ENCODE results near the gene RAB36.

The RAB36 gene

GRCh38 chr22:23129149-23129548 is 16.1 kb upstream of the RAB36 start:
- no peaks in the 10 kb centered on the region for H3K79me2 ChIP-seq (ENCODE audit: insufficient read depth, low read length)
- no peak overlapping the region for H3K4me2 ChIP-seq (ENCODE audit: low read depth, low read length, poor library complexity, severe bottlenecking)
- no peaks in the 10 kb centered on the region for H3K27me3 ChIP-seq (ENCODE audit: insufficient read depth, low read length, poor library complexity, severe bottlenecking)
- H3F3A ChIP-seq (ENCODE audit: low read depth): no peaks in the 10 kb centered on the region
- no peak overlapping the region for H3K9ac ChIP-seq (ENCODE audit: low read depth, low read length, poor library complexity, severe bottlenecking)
- H2AFZ ChIP-seq (ENCODE audit: low read length): no peak overlapping the region
- no peaks in the 10 kb centered on the region for H3K9me2 ChIP-seq (replicated peaks; ENCODE audit: low read depth, low read length)
- no peaks in the 10 kb centered on the region for H3K36me3 ChIP-seq (ENCODE audit: insufficient read depth, low read length)
- no peak overlapping the region for H3K4me3 ChIP-seq (ENCODE audit: low read length, poor library complexity, severe bottlenecking)
- TF ChIP-seq EZH2phosphoT487 (IDR thresholded peaks at IDR 0.05; ENCODE audit: borderline replicate concordance) (no peak), CTCF (conservative IDR thresholded peaks at IDR 0.05; ENCODE audit: low read length) (no peak)
- no peaks in the 10 kb centered on the region for H4K20me1 ChIP-seq (ENCODE audit: insufficient read depth, low read length, poor library complexity, severe bottlenecking)
- H3K4me1 ChIP-seq (ENCODE audit: insufficient read depth, low read length, poor library complexity, severe bottlenecking): peaks cover 4% of the 10 kb centered on the region
- no peaks in the 10 kb centered on the region for H3K9me3 ChIP-seq (ENCODE audit: insufficient read depth, low read depth, low read length)

- Histone ChIP-seq H3K4me3 (ENCODE audit: low read length, poor library complexity, severe bottlenecking) (no peak overlapping the region), H3K9ac (ENCODE audit: low read depth, low read length, poor library complexity, severe bottlenecking) (no peak overlapping the region), H3K36me3 (ENCODE audit: insufficient read depth, low read length) (no peaks in the 10 kb centered on the region), H3K27me3 (ENCODE audit: insufficient read depth, low read length, poor library complexity, severe bottlenecking) (no peaks in the 10 kb centered on the region), H2AFZ (ENCODE audit: low read length) (no peak overlapping the region), H3K9me3 (ENCODE audit: insufficient read depth, low read depth, low read length) (no peaks in the 10 kb centered on the region), H3K4me2 (ENCODE audit: low read depth, low read length, poor library complexity, severe bottlenecking) (no peak overlapping the region), H3K4me1 (ENCODE audit: insufficient read depth, low read length, poor library complexity, severe bottlenecking) (peaks cover 8% of the 10 kb centered on the region), H3K9me2 (replicated peaks; ENCODE audit: low read depth, low read length) (no peaks in the 10 kb centered on the region), H3F3A (ENCODE audit: low read depth) (no peaks in the 10 kb centered on the region), H3K79me2 (ENCODE audit: insufficient read depth, low read length) (no peaks in the 10 kb centered on the region), H4K20me1 (ENCODE audit: insufficient read depth, low read length, poor library complexity, severe bottlenecking) (no peaks in the 10 kb centered on the region)
- TF ChIP-seq EZH2phosphoT487 (IDR thresholded peaks at IDR 0.05; ENCODE audit: borderline replicate concordance) (no peak), CTCF (conservative IDR thresholded peaks at IDR 0.05; ENCODE audit: low read length) (no peak)
These were observed 14.6 kb upstream of the RAB36 start for GRCh38 chr22:23130697-23131096.

GRCh38 chr22:23131931-23132330 is 13.3 kb upstream of the RAB36 start:
- Histone ChIP-seq H3F3A (ENCODE audit: low read depth) (no peaks in the 10 kb centered on the region), H3K9me3 (ENCODE audit: insufficient read depth, low read depth, low read length) (no peaks in the 10 kb centered on the region), H3K79me2 (ENCODE audit: insufficient read depth, low read length) (no peaks in the 10 kb centered on the region), H3K4me1 (ENCODE audit: insufficient read depth, low read length, poor library complexity, severe bottlenecking) (peaks cover 20% of the 10 kb centered on the region), H3K4me2 (ENCODE audit: low read depth, low read length, poor library complexity, severe bottlenecking) (no peak overlapping the region), H3K4me3 (ENCODE audit: low read length, poor library complexity, severe bottlenecking) (no peak overlapping the region), H3K9ac (ENCODE audit: low read depth, low read length, poor library complexity, severe bottlenecking) (no peak overlapping the region), H4K20me1 (ENCODE audit: insufficient read depth, low read length, poor library complexity, severe bottlenecking) (no peaks in the 10 kb centered on the region), H3K27me3 (ENCODE audit: insufficient read depth, low read length, poor library complexity, severe bottlenecking) (no peaks in the 10 kb centered on the region), H3K9me2 (replicated peaks; ENCODE audit: low read depth, low read length) (no peaks in the 10 kb centered on the region), H3K36me3 (ENCODE audit: insufficient read depth, low read length) (no peaks in the 10 kb centered on the region), H2AFZ (ENCODE audit: low read length) (no peak overlapping the region)
- no peak for TF ChIP-seq EZH2phosphoT487 (IDR thresholded peaks at IDR 0.05; ENCODE audit: borderline replicate concordance)

- Histone ChIP-seq H3F3A (ENCODE audit: low read depth) (0 out of 2 replicates have a peak, but pooled peaks cover 1% of the 10 kb centered on the region), H3K9me2 (replicated peaks; ENCODE audit: low read depth, low read length) (no peaks in the 10 kb centered on the region), H3K36me3 (ENCODE audit: insufficient read depth, low read length) (no peaks in the 10 kb centered on the region), H3K27me3 (ENCODE audit: insufficient read depth, low read length, poor library complexity, severe bottlenecking) (no peaks in the 10 kb centered on the region), H3K4me3 (ENCODE audit: low read length, poor library complexity, severe bottlenecking) (no peak overlapping the region), H3K4me1 (ENCODE audit: insufficient read depth, low read length, poor library complexity, severe bottlenecking) (peaks cover 25% of the 10 kb centered on the region), H3K9me3 (ENCODE audit: insufficient read depth, low read depth, low read length) (no peaks in the 10 kb centered on the region), H2AFZ (ENCODE audit: low read length) (no peak overlapping the region), H3K4me2 (ENCODE audit: low read depth, low read length, poor library complexity, severe bottlenecking) (no peak overlapping the region), H3K79me2 (ENCODE audit: insufficient read depth, low read length) (no peaks in the 10 kb centered on the region), H3K9ac (ENCODE audit: low read depth, low read length, poor library complexity, severe bottlenecking) (no peak overlapping the region), H4K20me1 (ENCODE audit: insufficient read depth, low read length, poor library complexity, severe bottlenecking) (no peaks in the 10 kb centered on the region)
- TF ChIP-seq EZH2phosphoT487 (IDR thresholded peaks at IDR 0.05; ENCODE audit: borderline replicate concordance): no peak
- no peak for TF ChIP-seq CTCF (conservative IDR thresholded peaks at IDR 0.05; ENCODE audit: low read length)
These were observed 12.7 kb upstream of the RAB36 start for GRCh38 chr22:23132376-23133091.
